ENCODE measurements around the gene PIP5K1B. TPM values are rescaled to one million over a fixed set of nuclear protein-coding genes. Genes with fewer than 3 reads are reported as not detected.
"Not testable (repeated sequence)": the region's sequence is repeated elsewhere in the genome, so short reads cannot be mapped to it uniquely, and the experiment has no call there.

Gene PIP5K1B
- total RNA-seq, 1 experiment from 2014 or later = 0.16 TPM

GRCh38 chr9:68983008-68983411 lies 278.0 kb downstream of the PIP5K1B start:
- BruUV-seq (replicated peaks) = no TSS peak
- Mint-ChIP-seq H3K27ac (ENCODE audit: low read depth, unreplicated experiment) (no peak overlapping the region), H3K9me3 (ENCODE audit: unreplicated experiment) (no peaks in the 10 kb centered on the region), H3K27me3 (ENCODE audit: insufficient read depth, unreplicated experiment) (peaks cover 11% of the 10 kb centered on the region), H3K36me3 (ENCODE audit: insufficient read depth, unreplicated experiment) (no peaks in the 10 kb centered on the region), H3K4me1 (ENCODE audit: insufficient read depth, unreplicated experiment) (no peaks in the 10 kb centered on the region), H3K4me3 (ENCODE audit: unreplicated experiment) (no peak overlapping the region)
- DNase-seq (ENCODE audit: unreplicated experiment) = no peak
- POLR2A ChIA-PET = no interaction called here
- TF ChIP-seq, protein P1, sequence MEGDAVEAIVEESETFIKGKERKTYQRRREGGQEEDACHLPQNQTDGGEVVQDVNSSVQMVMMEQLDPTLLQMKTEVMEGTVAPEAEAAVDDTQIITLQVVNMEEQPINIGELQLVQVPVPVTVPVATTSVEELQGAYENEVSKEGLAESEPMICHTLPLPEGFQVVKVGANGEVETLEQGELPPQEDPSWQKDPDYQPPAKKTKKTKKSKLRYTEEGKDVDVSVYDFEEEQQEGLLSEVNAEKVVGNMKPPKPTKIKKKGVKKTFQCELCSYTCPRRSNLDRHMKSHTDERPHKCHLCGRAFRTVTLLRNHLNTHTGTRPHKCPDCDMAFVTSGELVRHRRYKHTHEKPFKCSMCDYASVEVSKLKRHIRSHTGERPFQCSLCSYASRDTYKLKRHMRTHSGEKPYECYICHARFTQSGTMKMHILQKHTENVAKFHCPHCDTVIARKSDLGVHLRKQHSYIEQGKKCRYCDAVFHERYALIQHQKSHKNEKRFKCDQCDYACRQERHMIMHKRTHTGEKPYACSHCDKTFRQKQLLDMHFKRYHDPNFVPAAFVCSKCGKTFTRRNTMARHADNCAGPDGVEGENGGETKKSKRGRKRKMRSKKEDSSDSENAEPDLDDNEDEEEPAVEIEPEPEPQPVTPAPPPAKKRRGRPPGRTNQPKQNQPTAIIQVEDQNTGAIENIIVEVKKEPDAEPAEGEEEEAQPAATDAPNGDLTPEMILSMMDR (IDR thresholded peaks at IDR 0.05; ENCODE audit: unreplicated experiment) = no peak
- intact Hi-C loops (cut with micrococcal nuclease) = no loop called here
- CTCF ChIA-PET = interaction anchor here (0.6 to 0.8 kb wide), 2 partner anchors 17 to 396 kb away, joined by 3 read pairs; no protein-coding TSS in a partner anchor

GRCh38 chr9:68983522-68984424 lies 278.7 kb downstream of the PIP5K1B start:
- TF ChIP-seq, protein P1 (IDR thresholded peaks at IDR 0.05; ENCODE audit: unreplicated experiment) = no peak
- Mint-ChIP-seq H3K27ac (ENCODE audit: low read depth, unreplicated experiment) (no peak overlapping the region), H3K36me3 (ENCODE audit: insufficient read depth, unreplicated experiment) (no peaks in the 10 kb centered on the region), H3K4me3 (ENCODE audit: unreplicated experiment) (no peak overlapping the region), H3K9me3 (ENCODE audit: unreplicated experiment) (no peaks in the 10 kb centered on the region), H3K27me3 (ENCODE audit: insufficient read depth, unreplicated experiment) (peaks cover 11% of the 10 kb centered on the region), H3K4me1 (ENCODE audit: insufficient read depth, unreplicated experiment) (no peaks in the 10 kb centered on the region)
- BruUV-seq (replicated peaks) = no TSS peak
- ChIA-PET POLR2A (no interaction called here), CTCF (interaction anchor here (0.6 to 1.2 kb wide), 5 partner anchors 16 to 397 kb away, joined by 3 to 7 read pairs (median 3); no protein-coding TSS in a partner anchor)
- intact Hi-C loops (cut with micrococcal nuclease) = no loop called here
- no peak for DNase-seq (ENCODE audit: unreplicated experiment)

- H3K4me3 Mint-ChIP-seq (ENCODE audit: unreplicated experiment); H3K9me3 Mint-ChIP-seq (ENCODE audit: unreplicated experiment); intact Hi-C loops (cut with micrococcal nuclease); BruUV-seq (replicated peaks); DNase-seq (ENCODE audit: unreplicated experiment); POLR2A ChIA-PET; H3K4me1 Mint-ChIP-seq (ENCODE audit: insufficient read depth, unreplicated experiment); H3K27me3 Mint-ChIP-seq (ENCODE audit: insufficient read depth, unreplicated experiment); H3K36me3 Mint-ChIP-seq (ENCODE audit: insufficient read depth, unreplicated experiment); H3K27ac Mint-ChIP-seq (ENCODE audit: low read depth, unreplicated experiment): not testable (repeated sequence)
- CTCF ChIA-PET = interaction anchor here (0.7 kb wide), 1 partner anchor 11 kb away, joined by 4 read pairs; no protein-coding TSS in a partner anchor
Measured at GRCh38 chr9:68986949-68987348, 281.9 kb downstream of the PIP5K1B start.

DNA sequence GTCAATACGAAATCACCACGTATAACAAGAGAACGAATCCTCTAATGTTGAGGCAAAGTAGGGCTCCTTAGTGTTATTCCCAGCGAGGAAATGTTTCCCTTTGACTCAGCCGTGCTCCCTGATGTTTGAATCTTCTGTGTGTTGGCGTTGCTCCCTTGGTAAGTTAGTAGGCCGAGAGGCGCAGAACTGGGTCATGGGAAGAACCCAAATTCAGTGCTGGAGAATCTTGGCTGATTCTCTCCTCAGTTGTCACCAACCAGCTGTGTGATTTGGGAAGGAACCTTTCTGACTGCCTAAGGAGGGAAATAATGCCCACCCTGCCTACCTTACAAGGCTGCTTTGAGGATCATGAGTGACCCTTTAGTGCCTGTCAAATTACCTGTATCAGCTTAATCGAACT lies 286.4 kb downstream of the PIP5K1B start:
- H3K9me3 Mint-ChIP-seq (ENCODE audit: unreplicated experiment) = no peaks in the 10 kb centered on the region

More for the DNA sequence above, 286.4 kb downstream of the PIP5K1B start:
- no TSS peak for BruUV-seq (replicated peaks)
- ChIA-PET POLR2A (no interaction called here), CTCF (interaction anchor here (1.0 kb wide), 1 partner anchor 8 kb away, joined by 3 read pairs; no protein-coding TSS in a partner anchor)
- DNase-seq (ENCODE audit: unreplicated experiment) = no peak
- Mint-ChIP-seq H3K4me1 (ENCODE audit: insufficient read depth, unreplicated experiment) (no peaks in the 10 kb centered on the region), H3K27ac (ENCODE audit: low read depth, unreplicated experiment) (no peak overlapping the region), H3K4me3 (ENCODE audit: unreplicated experiment) (no peak overlapping the region), H3K27me3 (ENCODE audit: insufficient read depth, unreplicated experiment) (peaks cover 8% of the 10 kb centered on the region), H3K36me3 (ENCODE audit: insufficient read depth, unreplicated experiment) (no peaks in the 10 kb centered on the region)
- TF ChIP-seq, protein P1 (IDR thresholded peaks at IDR 0.05; ENCODE audit: unreplicated experiment) = no peak
- intact Hi-C loops (cut with micrococcal nuclease) = no loop called here

Data from MCF 10A (cell line).